HG03521 (cell line): ENCODE results near the gene REN.

Experiments
- ATAC-seq: cut with Tn5 transposase; IDR thresholded peaks from one replicate; pipeline ENCODE4 v1.9.1; 2021; ENCODE audit warnings: mild to moderate bottlenecking, moderate library complexity; ENCODE audit not compliant: unreplicated experiment

The REN gene

GRCh38 chr1:204154568-204155255, 11.4 kb downstream of the REN start:
- no peak for ATAC-seq

- ATAC-seq: no peak
Observed at GRCh38 chr1:204153667-204154066, 12.5 kb downstream of the REN start.

- no peak for ATAC-seq
Observed at GRCh38 chr1:204152310-204153044, 13.7 kb downstream of the REN start.

- ATAC-seq: no peak
Observed at GRCh38 chr1:204151552-204152309, 14.4 kb downstream of the REN start, which contains the start of gene ETNK2. ETNK2 (minus strand) TSS chr1:204152044; CDS start chr1:204151852, 192 bp downstream.

GRCh38 chr1:204150702-204151551, 15.2 kb downstream of the REN start:
- ATAC-seq: no peak

- ATAC-seq: no peak
Observed at GRCh38 chr1:204149635-204150565, 16.2 kb downstream of the REN start.

GRCh38 chr1:204149107-204149506, 17.0 kb downstream of the REN start:
- ATAC-seq: no peak

GRCh38 chr1:204147406-204148383, 18.4 kb downstream of the REN start:
- ATAC-seq: no peak

- no peak for ATAC-seq
Observed at GRCh38 chr1:204146965-204147364, 19.2 kb downstream of the REN start.

- no peak for ATAC-seq
Observed at GRCh38 chr1:204146309-204146708, 19.8 kb downstream of the REN start.

GRCh38 chr1:204145033-204145504, 21.1 kb downstream of the REN start:
- no peak for ATAC-seq

GRCh38 chr1:204143276-204144041, 22.7 kb downstream of the REN start:
- ATAC-seq: no peak

- ATAC-seq: no peak
Observed at GRCh38 chr1:204142032-204142974, 23.8 kb downstream of the REN start.

- no peak for ATAC-seq
Observed at GRCh38 chr1:204141131-204141530, 25.0 kb downstream of the REN start.

GRCh38 chr1:204139952-204140351, 26.2 kb downstream of the REN start:
- ATAC-seq: no peak

GRCh38 chr1:204139088-204139487, 27.0 kb downstream of the REN start:
- no peak for ATAC-seq
